Esophagus squamous epithelium (tissue), 4 donors: Measurements from ENCODE around the gene PDE9A.

ENCODE experiments used
- CTCF ChIP-seq, 6 experiments: fragments of 450-650 bp in 4 of 6; fragments of 200-600 bp in 2 of 6; sonication (generic) in 2 of 6; IDR thresholded peaks; one replicate each; pipeline ENCODE4 v1.5.1; 2016 to 2019; ENCODE audit warnings: antibody characterized with exemption in 6 of 6, mild to moderate bottlenecking in 4 of 6, moderate library complexity in 4 of 6
- POLR2A ChIP-seq, 4 donors: fragments of 450-650 bp; IDR thresholded peaks; one replicate each; pipeline ENCODE4 v1.6.1; 2017; ENCODE audit warnings: antibody characterized with exemption in 4 of 4, mild to moderate bottlenecking in 4 of 4, moderate library complexity in 3 of 4

GRCh38 chr21:42679319-42680057, 26.1 kb downstream of the PDE9A start:
- no peak for TF ChIP-seq CTCF (IDR thresholded peaks at IDR 0.05)
- TF ChIP-seq POLR2A (IDR thresholded peaks at IDR 0.05) = no peak
